Breast epithelium (tissue), 4 donors: ENCODE measurements around the gene CTNNBL1. TPM values are rescaled to one million over a fixed set of nuclear protein-coding genes. Genes with fewer than 3 reads are reported as not detected.

Experiments used
- DNase-seq, 2 donors: peaks; one replicate each; pipeline ENCODE4 v3.0.0-alpha.2; 2019; ENCODE audit warnings: low spot score in 2 of 2
- H3K27ac ChIP-seq, 2 donors: fragments of 200-600 bp; sonication (generic) in 1 of 2; one replicate each; pipeline ENCODE4 v1.5.1; 2016 to 2019; ENCODE audit warnings: mild to moderate bottlenecking in 1 of 2
- H3K27me3 ChIP-seq, 2 donors: fragments of 200-600 bp; sonication (generic) in 1 of 2; one replicate each; pipeline versions ENCODE4 v1.5.1 to v1.6.0; 2017 to 2019; ENCODE audit warnings: control low read depth in 1 of 2, mild to moderate bottlenecking in 1 of 2
- H3K36me3 ChIP-seq: fragments of 200-600 bp; one replicate; pipeline ENCODE4 v1.5.1; 2019
- H3K4me1 ChIP-seq, 2 donors: fragments of 200-600 bp; sonication (generic); one replicate each; pipeline ENCODE4 v1.5.1; 2016 to 2019; ENCODE audit warnings: control low read depth in 1 of 2
- H3K4me3 ChIP-seq, 3 donors: fragments of 200-600 bp; sonication (generic); 1 replicate in 2 of 3; 2 replicates in 1 of 3; pipeline ENCODE4 v1.5.1; 2016 to 2019; ENCODE audit warnings: mild to moderate bottlenecking in 3 of 3, moderate library complexity in 2 of 3
- H3K9me3 ChIP-seq, 2 donors: fragments of 200-600 bp; sonication (generic) in 1 of 2; one replicate each; pipeline ENCODE4 v1.5.1; 2016 to 2019; ENCODE audit warnings: control low read depth in 1 of 2
- CTCF ChIP-seq, 3 donors: fragments of 450-650 bp; IDR thresholded peaks; one replicate each; pipeline ENCODE4 v1.5.1; 2016 to 2017; ENCODE audit warnings: antibody characterized with exemption in 3 of 3, mild to moderate bottlenecking in 3 of 3, moderate library complexity in 3 of 3
- POLR2A ChIP-seq: fragments of 450-650 bp; IDR thresholded peaks from one replicate; pipeline ENCODE4 v1.6.1; 2016; ENCODE audit warnings: antibody characterized with exemption, mild to moderate bottlenecking, moderate library complexity
- POLR2AphosphoS5 ChIP-seq, 3 donors: sonication (generic); formaldehyde crosslinking; IDR thresholded peaks; one replicate each; pipeline ENCODE4 v1.6.1; 2017; ENCODE audit warnings: antibody characterized with exemption in 3 of 3
- intact Hi-C: fragments of 100-400 bp; cut with DNase I; formaldehyde crosslinking; loops from one replicate; pipeline ENCODE4 v1.15.1; 2023; ENCODE audit warnings: low total_unique reads
- total RNA-seq, 3 donors: library from RNA; depleted of rRNA; stranded (reverse); fragments of >200 nt; gene quantifications; one replicate each; pipeline ENCODE4 v1.1.0, GENCODE V29; 2016

The CTNNBL1 gene
- total RNA-seq, 3 donors from 2014 or later = 32.2 to 37.0 (median 32.4) TPM

GRCh38 chr20:37804584-37805566 is 111.0 kb downstream of the CTNNBL1 start:
- Histone ChIP-seq H3K4me3 (no peak overlapping the region), H3K36me3 (peaks cover 5% of the 10 kb centered on the region), H3K4me1 (no peaks in the 10 kb centered on the region), H3K27ac (no peak overlapping the region), H3K9me3 (no peaks in the 10 kb centered on the region), H3K27me3 (no peaks in the 10 kb centered on the region)
- no peak for TF ChIP-seq CTCF (IDR thresholded peaks at IDR 0.05)
- DNase-seq = no peak
- intact Hi-C loops = no loop called here

GRCh38 chr20:37807471-37808232 is 113.8 kb downstream of the CTNNBL1 start:
- H3K4me3 ChIP-seq = no peak overlapping the region
- intact Hi-C loops = no loop called here
- TF ChIP-seq CTCF (IDR thresholded peaks at IDR 0.05) (no peak), POLR2A (no peak), POLR2AphosphoS5 (IDR thresholded peaks at IDR 0.05) (no peak)
- H3K36me3 ChIP-seq = peaks cover 5% of the 10 kb centered on the region
- no peak for DNase-seq
- H3K27me3 ChIP-seq = no peaks in the 10 kb centered on the region
- H3K27ac ChIP-seq = no peak overlapping the region
- H3K9me3 ChIP-seq = no peaks in the 10 kb centered on the region
- no peaks in the 10 kb centered on the region for H3K4me1 ChIP-seq

GRCh38 chr20:37808233-37809070 is 114.6 kb downstream of the CTNNBL1 start:
- H3K9me3 ChIP-seq = no peaks in the 10 kb centered on the region
- H3K4me1 ChIP-seq = no peaks in the 10 kb centered on the region
- H3K4me3 ChIP-seq = no peak overlapping the region
- TF ChIP-seq POLR2AphosphoS5 (IDR thresholded peaks at IDR 0.05) (no peak), POLR2A (no peak), CTCF (IDR thresholded peaks at IDR 0.05) (no peak)
- H3K27ac ChIP-seq = no peak overlapping the region
- intact Hi-C loops = no loop called here
- no peak for DNase-seq
- H3K36me3 ChIP-seq = no peaks in the 10 kb centered on the region
- no peaks in the 10 kb centered on the region for H3K27me3 ChIP-seq

- intact Hi-C loops = no loop called here
- no peak overlapping the region for H3K4me3 ChIP-seq
- no peak for DNase-seq
- no peaks in the 10 kb centered on the region for H3K27me3 ChIP-seq
- TF ChIP-seq CTCF (IDR thresholded peaks at IDR 0.05) (no peak), POLR2AphosphoS5 (IDR thresholded peaks at IDR 0.05) (no peak), POLR2A (no peak)
- no peak overlapping the region for H3K27ac ChIP-seq
- no peaks in the 10 kb centered on the region for H3K9me3 ChIP-seq
- H3K4me1 ChIP-seq = no peaks in the 10 kb centered on the region
- H3K36me3 ChIP-seq = no peaks in the 10 kb centered on the region
Observed at GRCh38 chr20:37810027-37810426, 116.2 kb downstream of the CTNNBL1 start.
